Fibroblast of lung (primary cell): ENCODE data around the gene TGM2. TPM values are rescaled to one million over a fixed set of nuclear protein-coding genes. Genes with fewer than 3 reads are reported as not detected.

Source experiments
- DNase-seq, 2 donors: peaks; one replicate each; pipeline versions ENCODE4 v3.0.0 to v3.0.0-alpha.2; 2010; ENCODE audit warnings: low read depth in 2 of 2
- H2AFZ ChIP-seq: 2 replicates; pipeline ENCODE4 v1.5.1; 2012; ENCODE audit warnings: low read length, control low read depth, inconsistent platforms
- H3K27ac ChIP-seq: 2 replicates; pipeline ENCODE4 v1.5.1; 2011; ENCODE audit warnings: low read length, control low read depth; ENCODE audit not compliant: insufficient read depth
- H3K27me3 ChIP-seq: 2 replicates; pipeline ENCODE4 v1.5.1; 2011; ENCODE audit warnings: mild to moderate bottlenecking, low read length; ENCODE audit not compliant: control insufficient read depth, insufficient read depth
- H3K36me3 ChIP-seq: 2 replicates; pipeline ENCODE4 v1.5.1; 2011; ENCODE audit warnings: low read length; ENCODE audit not compliant: control insufficient read depth, insufficient read depth
- H3K4me1 ChIP-seq: 2 replicates; pipeline ENCODE4 v1.5.1; 2011; ENCODE audit warnings: low read length; ENCODE audit not compliant: control insufficient read depth, insufficient read depth; ENCODE audit errors: extremely low read depth
- H3K4me2 ChIP-seq: 2 replicates; pipeline ENCODE4 v1.5.1; 2011; ENCODE audit warnings: low read length, control low read depth; ENCODE audit not compliant: insufficient read depth; ENCODE audit errors: extremely low read depth
- H3K4me3 ChIP-seq, 4 experiments: fragments of 200-600 bp in 1 of 4; sonication (generic) in 1 of 4; replicated peaks in 1 of 4; 2 replicates each; pipeline ENCODE4 v1.5.1; 2011 to 2016; ENCODE audit warnings: low read length in 4 of 4, low read depth in 3 of 4, mild to moderate bottlenecking in 3 of 4, control low read depth in 2 of 4, inconsistent platforms in 1 of 4, mixed read lengths in 1 of 4; ENCODE audit not compliant: insufficient read depth in 1 of 4; ENCODE audit errors: control extremely low read depth in 1 of 4
- H3K79me2 ChIP-seq: 2 replicates; pipeline ENCODE4 v1.5.1; 2012; ENCODE audit warnings: mild to moderate bottlenecking, low read length, inconsistent platforms; ENCODE audit not compliant: control insufficient read depth, insufficient read depth
- H3K9ac ChIP-seq: 2 replicates; pipeline ENCODE4 v1.5.1; 2011; ENCODE audit warnings: mild to moderate bottlenecking, low read length, control low read depth; ENCODE audit not compliant: insufficient read depth
- H3K9me3 ChIP-seq: 2 replicates; pipeline ENCODE4 v1.5.1; 2012; ENCODE audit warnings: low read depth, low read length; ENCODE audit not compliant: control insufficient read depth, insufficient read depth
- H4K20me1 ChIP-seq: 2 replicates; pipeline ENCODE4 v1.5.1; 2011; ENCODE audit warnings: low read length; ENCODE audit not compliant: control insufficient read depth, insufficient read depth; ENCODE audit errors: extremely low read depth
- EZH2 ChIP-seq: IDR thresholded peaks from 2 replicates; pipeline ENCODE4 v1.5.1; 2012; ENCODE audit warnings: low read length, control low read depth, mild to moderate bottlenecking; ENCODE audit errors: missing control alignments
- polyA minus RNA-seq: library from RNA; depleted of rRNA, polyadenylated mRNA; stranded (reverse); fragments of >200 nt; gene quantifications from 2 replicates; pipeline ENCODE4 v1.2.3, GENCODE V29; 2011; ENCODE audit warnings: low replicate concordance
- polyA plus RNA-seq, 2 donors: library from polyadenylated mRNA; depleted of rRNA in 1 of 2; stranded (reverse) in 1 of 2; unstranded in 1 of 2; fragments of >200 nt; gene quantifications; 2 replicates each; pipeline ENCODE4 v1.2.1, GENCODE V29; 2011 to 2012; ENCODE audit warnings: missing spikeins in 1 of 2
- total RNA-seq: library from RNA; depleted of rRNA; stranded (reverse); fragments of >200 nt; gene quantifications from 2 replicates; pipeline ENCODE4 v1.2.1, GENCODE V29; 2014
- TF ChIP-seq, protein P1 (sequence below), 2 donors: IDR thresholded peaks in 1 of 2; conservative IDR thresholded peaks in 1 of 2; 1 replicate in 1 of 2; 2 replicates in 1 of 2; pipeline ENCODE4 v1.5.1; 2011 to 2012; ENCODE audit warnings: low read length in 2 of 2, control low read depth in 1 of 2, inconsistent platforms in 1 of 2, low read depth in 1 of 2, mild to moderate bottlenecking in 1 of 2

The TGM2 gene
- total RNA-seq (58.6 and 103 TPM in 2 replicates), polyA plus RNA-seq (129 and 238 TPM in 2 replicates), polyA minus RNA-seq (160 and 334 TPM in 2 replicates)
- 135 and 254 TPM in 2 replicates for polyA plus RNA-seq (2012)

- peak within 1 kb of the TSS; percentile 69 for H3K27ac ChIP-seq
- H3K9ac ChIP-seq, result peak within 1 kb of the TSS; percentile 40
- peak within 1 kb of the TSS; percentile 94 for H3K4me2 ChIP-seq
- no peaks in the 10 kb centered on the region for H3K9me3 ChIP-seq
- H3K4me3 ChIP-seq, result peak within 1 kb of the TSS; percentile 53 to 69 (median 67)
- no peak for TF ChIP-seq EZH2
- TF ChIP-seq, protein P1, sequence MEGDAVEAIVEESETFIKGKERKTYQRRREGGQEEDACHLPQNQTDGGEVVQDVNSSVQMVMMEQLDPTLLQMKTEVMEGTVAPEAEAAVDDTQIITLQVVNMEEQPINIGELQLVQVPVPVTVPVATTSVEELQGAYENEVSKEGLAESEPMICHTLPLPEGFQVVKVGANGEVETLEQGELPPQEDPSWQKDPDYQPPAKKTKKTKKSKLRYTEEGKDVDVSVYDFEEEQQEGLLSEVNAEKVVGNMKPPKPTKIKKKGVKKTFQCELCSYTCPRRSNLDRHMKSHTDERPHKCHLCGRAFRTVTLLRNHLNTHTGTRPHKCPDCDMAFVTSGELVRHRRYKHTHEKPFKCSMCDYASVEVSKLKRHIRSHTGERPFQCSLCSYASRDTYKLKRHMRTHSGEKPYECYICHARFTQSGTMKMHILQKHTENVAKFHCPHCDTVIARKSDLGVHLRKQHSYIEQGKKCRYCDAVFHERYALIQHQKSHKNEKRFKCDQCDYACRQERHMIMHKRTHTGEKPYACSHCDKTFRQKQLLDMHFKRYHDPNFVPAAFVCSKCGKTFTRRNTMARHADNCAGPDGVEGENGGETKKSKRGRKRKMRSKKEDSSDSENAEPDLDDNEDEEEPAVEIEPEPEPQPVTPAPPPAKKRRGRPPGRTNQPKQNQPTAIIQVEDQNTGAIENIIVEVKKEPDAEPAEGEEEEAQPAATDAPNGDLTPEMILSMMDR (conservative IDR thresholded peaks at IDR 0.05 in 1 of 2, IDR thresholded peaks at IDR 0.05 in 1 of 2; ENCODE audit: low read depth in 1 of 2, low read length in 2 of 2), result peak; percentile 75 to 76
- peak within 1 kb of the TSS; percentile 22 for H2AFZ ChIP-seq
- H3K4me1 ChIP-seq, result peaks cover 40% of the 10 kb centered on the region
- peak; percentile 73 to 78 for DNase-seq
- H4K20me1 ChIP-seq, result no peaks in the 10 kb centered on the region
- peaks cover 7% of the 10 kb centered on the region for H3K79me2 ChIP-seq
- H3K36me3 ChIP-seq, result peaks cover 4% of the 10 kb centered on the region
- H3K27me3 ChIP-seq, result no peaks in the 10 kb centered on the region
Observed at GRCh38 chr20:38165089-38165965, at the start of gene TGM2. TGM2 (minus strand) TSS chr20:38165270; CDS start chr20:38165198, 72 bp downstream.

- no peak overlapping the region for H3K4me3 ChIP-seq
- H2AFZ ChIP-seq, result no peak overlapping the region
- H3K9ac ChIP-seq, result no peak overlapping the region
- DNase-seq, result no peak
- no peaks in the 10 kb centered on the region for H3K9me3 ChIP-seq
- peaks cover 26% of the 10 kb centered on the region for H3K4me1 ChIP-seq
- TF ChIP-seq, protein P1 (conservative IDR thresholded peaks at IDR 0.05 in 1 of 2, IDR thresholded peaks at IDR 0.05 in 1 of 2; ENCODE audit: low read depth in 1 of 2, low read length in 2 of 2), result peak in 1 of 2 donors; percentile 33
- no peak for TF ChIP-seq EZH2
- H3K36me3 ChIP-seq, result no peaks in the 10 kb centered on the region
- no peaks in the 10 kb centered on the region for H3K27me3 ChIP-seq
- no peak overlapping the region for H3K27ac ChIP-seq
- H3K79me2 ChIP-seq, result no peaks in the 10 kb centered on the region
- H3K4me2 ChIP-seq, result no peak overlapping the region
- no peaks in the 10 kb centered on the region for H4K20me1 ChIP-seq
Observed at GRCh38 chr20:38214256-38215193, 49.5 kb upstream of the TGM2 start.

- Histone ChIP-seq H3K9ac (no peak overlapping the region), H3K27me3 (no peaks in the 10 kb centered on the region), H4K20me1 (no peaks in the 10 kb centered on the region), H3K4me2 (no peak overlapping the region), H3K27ac (no peak overlapping the region), H3K79me2 (no peaks in the 10 kb centered on the region), H3K4me1 (peaks cover 19% of the 10 kb centered on the region), H2AFZ (no peak overlapping the region), H3K9me3 (no peaks in the 10 kb centered on the region), H3K4me3 (no peak overlapping the region), H3K36me3 (no peaks in the 10 kb centered on the region)
- TF ChIP-seq EZH2, result no peak
- TF ChIP-seq, protein P1 (conservative IDR thresholded peaks at IDR 0.05 in 1 of 2, IDR thresholded peaks at IDR 0.05 in 1 of 2; ENCODE audit: low read depth in 1 of 2, low read length in 2 of 2), result no peak
- no peak for DNase-seq
Observed at GRCh38 chr20:38213607-38213940, 48.5 kb upstream of the TGM2 start.
